Body of pancreas (tissue), 4 donors: ENCODE data around the gene TTC7B. TPM values are rescaled to one million over a fixed set of nuclear protein-coding genes. Genes with fewer than 3 reads are reported as not detected.

Experiments used
- ATAC-seq: fragments of 150-250 bp; one replicate; pipeline ENCODE4 v1.9.1; 2016
- DNase-seq, 4 donors: peaks; one replicate each; pipeline ENCODE4 v3.0.0-alpha.2; 2019
- H3K27ac ChIP-seq, 4 donors: fragments of 200-600 bp; sonication (generic); 1 replicate in 3 of 4; 2 replicates in 1 of 4; pipeline versions ENCODE4 v1.5.1 to v1.6.1; 2016 to 2019; ENCODE audit warnings: mild to moderate bottlenecking in 1 of 4, mixed read lengths in 1 of 4, moderate library complexity in 1 of 4
- H3K27me3 ChIP-seq, 2 donors: fragments of 200-600 bp; sonication (generic); one replicate each; pipeline ENCODE4 v1.6.0; 2016; ENCODE audit warnings: mild to moderate bottlenecking in 1 of 2
- H3K36me3 ChIP-seq, 2 donors: fragments of 200-600 bp; sonication (generic); replicated peaks in 1 of 2; 2 replicates each; pipeline ENCODE4 v1.5.1; 2016; ENCODE audit warnings: low read depth in 2 of 2; ENCODE audit not compliant: insufficient read depth in 1 of 2
- H3K4me1 ChIP-seq: fragments of 200-600 bp; sonication (generic); one replicate; pipeline ENCODE4 v1.6.0; 2016
- H3K4me3 ChIP-seq, 2 donors: fragments of 200-600 bp; sonication (generic); 1 replicate in 1 of 2; 2 replicates in 1 of 2; pipeline ENCODE4 v1.5.1; 2016 to 2019
- H3K9me3 ChIP-seq, 3 donors: fragments of 200-600 bp; sonication (generic); 1 replicate in 2 of 3; 2 replicates in 1 of 3; pipeline ENCODE4 v1.5.1; 2016
- CTCF ChIP-seq, 7 experiments: fragments of 450-650 bp in 4 of 7; fragments of 200-600 bp in 3 of 7; sonication (generic) in 3 of 7; IDR thresholded peaks; one replicate each; pipeline ENCODE4 v1.5.1; 2016 to 2019; ENCODE audit warnings: antibody characterized with exemption in 7 of 7
- POLR2A ChIP-seq, 3 donors: fragments of 450-650 bp; IDR thresholded peaks; one replicate each; pipeline ENCODE4 v1.6.1; 2016; ENCODE audit warnings: antibody characterized with exemption in 3 of 3, mild to moderate bottlenecking in 2 of 3
- WGBS, 2 donors: methylation state at CpG; one replicate each; pipeline ENCODE4 v1.1.5; 2017; 5-methylcytosine and 5-hydroxymethylcytosine counted together
- intact Hi-C: fragments of 100-400 bp; cut with DNase I; formaldehyde crosslinking; loops from one replicate; pipeline ENCODE4 v1.15.1; 2023
- total RNA-seq, 2 donors: library from RNA; depleted of rRNA; stranded (reverse); fragments of >200 nt; gene quantifications; one replicate each; pipeline ENCODE4 v1.1.0, GENCODE V29; 2016

TTC7B gene
- total RNA-seq, 2 donors from 2014 or later = 15.3 to 44.2 TPM

GRCh38 chr14:90665321-90666000 lies 150.8 kb downstream of the TTC7B start:
- DNase-seq (no peak), ATAC-seq (no peak)
- H3K27ac ChIP-seq = no peak overlapping the region
- no peaks in the 10 kb centered on the region for H3K4me1 ChIP-seq
- TF ChIP-seq CTCF (IDR thresholded peaks at IDR 0.05) (no peak), POLR2A (IDR thresholded peaks at IDR 0.05) (no peak)
- intact Hi-C loops = no loop called here
- H3K9me3 ChIP-seq = no peaks in the 10 kb centered on the region
- H3K4me3 ChIP-seq = no peak overlapping the region
- no peaks in the 10 kb centered on the region for H3K36me3 ChIP-seq
- 84 to 87% methylated on average over 9 of the region's 9 CpGs for WGBS, 2 donors
- no peaks in the 10 kb centered on the region for H3K27me3 ChIP-seq

- no peak overlapping the region for H3K27ac ChIP-seq
- intact Hi-C loops = no loop called here
- TF ChIP-seq POLR2A (IDR thresholded peaks at IDR 0.05) (no peak), CTCF (IDR thresholded peaks at IDR 0.05) (no peak)
Observed at GRCh38 chr14:90664911-90665310, 151.3 kb downstream of the TTC7B start.

GRCh38 chr14:90663680-90664079 lies 152.6 kb downstream of the TTC7B start:
- H3K27me3 ChIP-seq = no peaks in the 10 kb centered on the region
- ATAC-seq = no peak
- DNase-seq = no peak
- no peaks in the 10 kb centered on the region for H3K4me1 ChIP-seq
- no peaks in the 10 kb centered on the region for H3K9me3 ChIP-seq
- no peaks in the 10 kb centered on the region for H3K36me3 ChIP-seq
- TF ChIP-seq CTCF (IDR thresholded peaks at IDR 0.05) = no peak
- no peak for TF ChIP-seq POLR2A (IDR thresholded peaks at IDR 0.05)
- H3K4me3 ChIP-seq = no peak overlapping the region
- WGBS, 2 donors = 97 to 100% methylated on average over 5 of the region's 5 CpGs
- H3K27ac ChIP-seq = no peak overlapping the region
- intact Hi-C loops = no loop called here

More at GRCh38 chr14:90664911-90665310, 151.3 kb downstream of the TTC7B start:
- Histone ChIP-seq H3K36me3 (no peaks in the 10 kb centered on the region), H3K27me3 (no peaks in the 10 kb centered on the region), H3K9me3 (no peaks in the 10 kb centered on the region), H3K4me3 (no peak overlapping the region), H3K4me1 (no peaks in the 10 kb centered on the region)
- no peak for DNase-seq
- ATAC-seq = no peak
- WGBS, 2 donors = 91 to 92% methylated on average over 1 of the region's 1 CpG

- Histone ChIP-seq H3K9me3 (no peaks in the 10 kb centered on the region), H3K4me1 (no peaks in the 10 kb centered on the region), H3K27me3 (no peaks in the 10 kb centered on the region), H3K27ac (no peak overlapping the region), H3K36me3 (no peaks in the 10 kb centered on the region), H3K4me3 (no peak overlapping the region)
- DNase-seq (no peak), ATAC-seq (no peak)
- TF ChIP-seq POLR2A (IDR thresholded peaks at IDR 0.05) = no peak
- no peak for TF ChIP-seq CTCF (IDR thresholded peaks at IDR 0.05)
- 90 to 94% methylated on average over 5 of the region's 5 CpGs for WGBS, 2 donors
- intact Hi-C loops = no loop called here
Observed at GRCh38 chr14:90663140-90663539, 153.1 kb downstream of the TTC7B start.

GRCh38 chr14:90661866-90662265 lies 154.4 kb downstream of the TTC7B start:
- DNase-seq (no peak), ATAC-seq (no peak)
- H3K4me1 ChIP-seq = no peaks in the 10 kb centered on the region
- TF ChIP-seq CTCF (IDR thresholded peaks at IDR 0.05) = no peak
- no peak for TF ChIP-seq POLR2A (IDR thresholded peaks at IDR 0.05)
- no peaks in the 10 kb centered on the region for H3K27me3 ChIP-seq
- H3K36me3 ChIP-seq = no peaks in the 10 kb centered on the region
- 81 to 97% methylated on average over 7 of the region's 7 CpGs for WGBS, 2 donors
- intact Hi-C loops = no loop called here
- H3K4me3 ChIP-seq = no peak overlapping the region
- H3K27ac ChIP-seq = no peak overlapping the region
- no peaks in the 10 kb centered on the region for H3K9me3 ChIP-seq
